Measurements from ENCODE around the gene VPS18. TPM values are rescaled to one million over a fixed set of nuclear protein-coding genes. Genes with fewer than 3 reads are reported as not detected.

The VPS18 gene
- total RNA-seq, 1 donor from 2014 or later = 26.2 TPM

DNA sequence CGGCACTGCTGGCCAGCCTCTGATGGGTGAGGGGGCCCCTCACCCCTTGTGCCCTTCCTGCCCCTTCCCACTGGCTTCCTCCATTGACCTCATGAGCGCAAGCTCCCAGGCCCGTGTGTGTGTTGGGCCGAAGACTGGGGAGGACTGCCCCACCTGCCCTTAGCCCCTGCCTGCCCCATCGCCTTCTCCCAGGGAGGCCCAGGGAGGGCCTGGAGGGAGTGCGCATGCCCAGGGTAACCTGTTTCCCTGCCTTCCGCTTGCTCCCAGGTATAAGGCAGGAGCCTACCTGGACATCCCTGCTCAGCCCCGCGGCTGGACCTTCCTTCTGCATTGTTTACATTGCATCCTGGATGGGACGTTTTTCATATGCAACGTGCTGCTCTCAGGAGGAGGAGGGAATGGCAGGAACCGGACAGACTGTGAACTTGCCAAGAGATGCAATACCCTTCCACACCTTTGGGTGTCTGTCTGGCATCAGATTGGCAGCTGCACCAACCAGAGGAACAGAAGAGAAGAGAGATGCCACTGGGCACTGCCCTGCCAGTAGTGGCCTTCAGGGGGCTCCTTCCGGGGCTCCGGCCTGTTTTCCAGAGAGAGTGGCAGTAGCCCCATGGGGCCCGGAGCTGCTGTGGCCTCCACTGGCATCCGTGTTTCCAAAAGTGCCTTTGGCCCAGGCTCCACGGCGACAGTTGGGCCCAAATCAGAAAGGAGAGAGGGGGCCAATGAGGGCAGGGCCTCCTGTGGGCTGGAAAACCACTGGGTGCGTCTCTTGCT, 43.7 kb downstream of the VPS18 start:
- Mint-ChIP-seq H3K4me1 (peaks cover 25% of the 10 kb centered on the region), H3K4me3 (no peak overlapping the region), H3K27ac (no peak overlapping the region), H3K27me3 (peaks cover 2% of the 10 kb centered on the region), H3K9me3 (no peaks in the 10 kb centered on the region), H3K36me3 (ENCODE audit: low read depth) (no peaks in the 10 kb centered on the region)
- CTCF ChIA-PET = no interaction called here
- ATAC-seq (ENCODE audit: low read depth) (no peak), DNase-seq (no peak)
- TF ChIP-seq, protein P1, sequence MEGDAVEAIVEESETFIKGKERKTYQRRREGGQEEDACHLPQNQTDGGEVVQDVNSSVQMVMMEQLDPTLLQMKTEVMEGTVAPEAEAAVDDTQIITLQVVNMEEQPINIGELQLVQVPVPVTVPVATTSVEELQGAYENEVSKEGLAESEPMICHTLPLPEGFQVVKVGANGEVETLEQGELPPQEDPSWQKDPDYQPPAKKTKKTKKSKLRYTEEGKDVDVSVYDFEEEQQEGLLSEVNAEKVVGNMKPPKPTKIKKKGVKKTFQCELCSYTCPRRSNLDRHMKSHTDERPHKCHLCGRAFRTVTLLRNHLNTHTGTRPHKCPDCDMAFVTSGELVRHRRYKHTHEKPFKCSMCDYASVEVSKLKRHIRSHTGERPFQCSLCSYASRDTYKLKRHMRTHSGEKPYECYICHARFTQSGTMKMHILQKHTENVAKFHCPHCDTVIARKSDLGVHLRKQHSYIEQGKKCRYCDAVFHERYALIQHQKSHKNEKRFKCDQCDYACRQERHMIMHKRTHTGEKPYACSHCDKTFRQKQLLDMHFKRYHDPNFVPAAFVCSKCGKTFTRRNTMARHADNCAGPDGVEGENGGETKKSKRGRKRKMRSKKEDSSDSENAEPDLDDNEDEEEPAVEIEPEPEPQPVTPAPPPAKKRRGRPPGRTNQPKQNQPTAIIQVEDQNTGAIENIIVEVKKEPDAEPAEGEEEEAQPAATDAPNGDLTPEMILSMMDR (IDR thresholded peaks at IDR 0.05) = no peak
- POLR2A ChIA-PET = no interaction called here
- intact Hi-C loops (cut with micrococcal nuclease) = no loop called here

DNA sequence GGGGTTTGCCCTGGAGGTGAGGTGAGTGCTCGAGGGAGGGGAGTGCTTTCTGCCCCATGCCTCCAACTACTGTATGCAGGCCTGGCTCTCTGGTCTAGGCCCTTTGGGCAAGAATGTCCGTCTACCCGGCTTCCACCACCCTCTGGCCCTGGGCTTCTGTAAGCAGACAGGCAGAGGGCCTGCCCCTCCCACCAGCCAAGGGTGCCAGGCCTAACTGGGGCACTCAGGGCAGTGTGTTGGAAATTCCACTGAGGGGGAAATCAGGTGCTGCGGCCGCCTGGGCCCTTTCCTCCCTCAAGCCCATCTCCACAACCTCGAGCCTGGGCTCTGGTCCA, 44.3 kb downstream of the VPS18 start:
- POLR2A ChIA-PET = no interaction called here
- H3K4me1 Mint-ChIP-seq = peaks cover 30% of the 10 kb centered on the region

DNA sequence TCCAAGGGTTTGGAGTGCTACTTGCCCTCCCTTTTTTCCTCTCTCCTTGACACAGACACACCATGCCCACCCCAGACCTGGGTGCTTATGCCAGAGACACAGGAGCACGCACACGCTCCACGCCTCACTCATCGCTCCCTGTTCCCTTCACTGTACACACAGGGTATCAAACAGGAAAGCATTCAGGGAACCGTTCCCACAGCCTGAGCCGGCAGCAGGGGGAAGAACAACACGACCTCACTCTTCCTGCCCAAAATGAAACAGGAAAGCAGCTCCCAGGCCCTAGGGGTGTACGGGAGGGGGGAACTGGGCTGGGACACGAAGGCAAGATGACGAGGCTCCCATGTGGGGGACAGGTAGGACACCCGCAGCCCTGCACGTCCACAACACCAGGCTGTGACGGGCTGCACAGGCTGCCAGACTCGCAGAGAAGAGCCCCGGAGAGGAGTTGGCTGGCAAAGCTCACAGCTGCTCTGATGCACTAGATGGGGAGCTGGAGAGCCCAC, 46.1 kb downstream of the VPS18 start:
- H3K9me3 Mint-ChIP-seq = no peaks in the 10 kb centered on the region
- no peaks in the 10 kb centered on the region for H3K36me3 Mint-ChIP-seq (ENCODE audit: low read depth)
- intact Hi-C loops (cut with micrococcal nuclease) = loop anchor here (5.0 kb wide), 1 partner anchor 72 kb away; no protein-coding TSS in a partner anchor
- H3K27ac Mint-ChIP-seq = peak overlapping the region; percentile 47
- H3K4me3 Mint-ChIP-seq = peak overlapping the region; percentile 36
- peaks cover 31% of the 10 kb centered on the region for H3K4me1 Mint-ChIP-seq
- ChIA-PET POLR2A (interaction anchor here (0.5 to 4.9 kb wide), 9 partner anchors 10 to 397 kb away, joined by 3 to 78 read pairs (median 4); partner anchors contain the start of genes CHAC1 and DLL4), CTCF (interaction anchor here (2.0 to 3.5 kb wide), 4 partner anchors 9 to 36 kb away, joined by 5 to 36 read pairs (median 18); partner anchors contain the start of gene CHAC1)
- no peaks in the 10 kb centered on the region for H3K27me3 Mint-ChIP-seq
- no peak for ATAC-seq (ENCODE audit: low read depth)
- no peak for DNase-seq
- TF ChIP-seq, protein P1 (IDR thresholded peaks at IDR 0.05) = no peak

More for the DNA sequence above, 44.3 kb downstream of the VPS18 start:
- TF ChIP-seq, protein P1 (IDR thresholded peaks at IDR 0.05) = no peak
- CTCF ChIA-PET = no interaction called here
- H3K27ac Mint-ChIP-seq = no peak overlapping the region
- no peaks in the 10 kb centered on the region for H3K36me3 Mint-ChIP-seq (ENCODE audit: low read depth)
- no peak for ATAC-seq (ENCODE audit: low read depth)
- intact Hi-C loops (cut with micrococcal nuclease) = no loop called here
- no peaks in the 10 kb centered on the region for H3K9me3 Mint-ChIP-seq
- no peak overlapping the region for H3K4me3 Mint-ChIP-seq
- H3K27me3 Mint-ChIP-seq = peaks cover under 1% of the 10 kb centered on the region
- no peak for DNase-seq

DNA sequence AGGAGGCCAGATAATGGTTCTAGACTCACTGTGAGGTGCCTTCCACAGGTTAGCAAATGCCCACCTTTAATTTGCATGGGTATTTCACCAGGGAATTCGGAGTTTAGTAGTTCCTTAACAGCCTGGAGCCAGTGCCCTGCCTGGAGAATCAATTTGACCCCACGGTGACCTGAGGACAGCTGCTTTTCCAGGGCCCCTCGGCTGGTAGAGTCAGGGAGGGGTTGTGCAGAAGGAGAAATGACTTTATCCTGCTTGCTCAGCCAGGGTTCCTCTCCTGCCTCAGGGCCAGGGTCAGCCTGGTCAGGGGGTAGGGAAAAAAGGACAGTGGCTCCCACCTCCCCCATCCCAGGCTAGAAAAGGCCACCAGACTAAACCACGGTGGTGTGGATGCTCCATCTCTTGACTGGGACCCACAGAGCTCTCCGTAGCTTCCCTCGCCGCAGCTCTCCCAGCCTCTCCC, 46.8 kb downstream of the VPS18 start:
- Mint-ChIP-seq H3K27me3 (peaks cover 3% of the 10 kb centered on the region), H3K4me1 (peaks cover 34% of the 10 kb centered on the region), H3K36me3 (ENCODE audit: low read depth) (no peaks in the 10 kb centered on the region), H3K9me3 (no peaks in the 10 kb centered on the region), H3K4me3 (peak overlapping the region; percentile 66), H3K27ac (peak overlapping the region; percentile 35)
- intact Hi-C loops (cut with micrococcal nuclease) = loop anchor here (1.0 to 5.0 kb wide), 3 partner anchors 12 to 71 kb away; partner anchors contain the start of gene DLL4
- POLR2A ChIA-PET = interaction anchor here (0.5 to 4.9 kb wide), 10 partner anchors 11 to 398 kb away, joined by 3 to 78 read pairs (median 6); partner anchors contain the start of genes CHAC1, DLL4 and RAD51
- CTCF ChIA-PET = interaction anchor here (0.6 to 3.5 kb wide), 13 partner anchors 10 to 243 kb away, joined by 3 to 36 read pairs (median 5); partner anchors contain the start of gene CHAC1
- TF ChIP-seq, protein P1 (IDR thresholded peaks at IDR 0.05) = no peak
- no peak for DNase-seq
- ATAC-seq (ENCODE audit: low read depth) = no peak

Measured in activated B cell treated with CpG ODN at 0.5 μM for 24 hours (primary cell).